Common myeloid progenitor, CD34-positive (primary cell): ENCODE results near the gene IL9.
"Not testable (repeated sequence)": the region's sequence is repeated elsewhere in the genome, so short reads cannot be mapped to it uniquely, and the experiment has no call there.

Experiments used
- CTCF ChIA-PET: fragments of 350-600 bp; sonication (Branson Sonifier 250); formaldehyde crosslinking; loops from one replicate; lab custom pipeline; 2021; ENCODE audit warnings: antibody characterized with exemption; lab: Charles Lee
- POLR2A ChIA-PET: fragments of 350-600 bp; sonication (Branson Sonifier 250); formaldehyde crosslinking; loops from one replicate; lab custom pipeline; 2021; ENCODE audit warnings: antibody characterized with exemption; lab: Charles Lee
- DNase-seq, 3 donors: peaks; one replicate each; pipeline versions ENCODE4 v3.0.0 to v3.0.0-alpha.2; 2013
- H3K27ac ChIP-seq, 2 experiments: 1 replicate in 1 of 2; 2 replicates in 1 of 2; pipeline ENCODE4 v1.7.0; 2013; ENCODE audit warnings: inconsistent platforms in 2 of 2, low read length in 2 of 2, mild to moderate bottlenecking in 2 of 2, low read depth in 1 of 2, moderate library complexity in 1 of 2; ENCODE audit not compliant: severe bottlenecking in 2 of 2, insufficient read depth in 1 of 2, poor library complexity in 1 of 2
- H3K27me3 ChIP-seq, 5 experiments: replicated peaks in 2 of 5; 1 replicate in 3 of 5; 2 replicates in 2 of 5; pipeline versions ENCODE4 v1.6.1 to v1.7.0; 2013; ENCODE audit warnings: low read length in 4 of 5, mild to moderate bottlenecking in 2 of 5, moderate library complexity in 2 of 5, inconsistent platforms in 1 of 5; ENCODE audit not compliant: insufficient read depth in 5 of 5, control insufficient read depth in 4 of 5
- H3K36me3 ChIP-seq, 4 experiments: 1 replicate in 2 of 4; 2 replicates in 2 of 4; pipeline versions ENCODE4 v1.6.1 to v1.7.0; 2013; ENCODE audit warnings: low read length in 3 of 4, control low read depth in 1 of 4, mild to moderate bottlenecking in 1 of 4; ENCODE audit not compliant: control insufficient read depth in 4 of 4, insufficient read depth in 4 of 4
- H3K4me1 ChIP-seq, 4 experiments: 1 replicate in 3 of 4; 2 replicates in 1 of 4; pipeline versions ENCODE4 v1.6.1 to v1.7.1; 2013; ENCODE audit warnings: low read length in 3 of 4, mild to moderate bottlenecking in 3 of 4, control low read depth in 1 of 4, inconsistent platforms in 1 of 4, moderate library complexity in 1 of 4; ENCODE audit not compliant: control insufficient read depth in 4 of 4, insufficient read depth in 4 of 4; ENCODE audit errors: control extremely low read depth in 1 of 4
- H3K4me3 ChIP-seq, 7 experiments: 1 replicate in 4 of 7; 2 replicates in 3 of 7; pipeline versions ENCODE4 v1.5.1 to v1.7.0; 2013; ENCODE audit warnings: mild to moderate bottlenecking in 7 of 7, low read length in 6 of 7, moderate library complexity in 6 of 7, inconsistent platforms in 2 of 7, low read depth in 2 of 7, control low read depth in 1 of 7; ENCODE audit not compliant: insufficient read depth in 4 of 7, control insufficient read depth in 1 of 7; ENCODE audit errors: extremely low read depth in 1 of 7
- H3K9me3 ChIP-seq, 5 experiments: 1 replicate in 4 of 5; 2 replicates in 1 of 5; pipeline versions ENCODE4 v1.6.1 to v1.7.1; 2013; ENCODE audit warnings: low read length in 4 of 5, mild to moderate bottlenecking in 2 of 5, inconsistent platforms in 1 of 5, low read depth in 1 of 5, moderate library complexity in 1 of 5; ENCODE audit not compliant: control insufficient read depth in 4 of 5, insufficient read depth in 2 of 5; ENCODE audit errors: control extremely low read depth in 1 of 5
- WGBS: methylation state at CpG from one replicate; pipeline ENCODE4 v1.1.5; 2013; ENCODE audit not compliant: insufficient coverage; 5-methylcytosine and 5-hydroxymethylcytosine counted together

IL9 gene

GRCh38 chr5:135864503-135865435 lies 30.9 kb downstream of the IL9 start:
- WGBS = 78% methylated on average over 3 of the region's 3 CpGs
- POLR2A ChIA-PET = no interaction called here

DNA sequence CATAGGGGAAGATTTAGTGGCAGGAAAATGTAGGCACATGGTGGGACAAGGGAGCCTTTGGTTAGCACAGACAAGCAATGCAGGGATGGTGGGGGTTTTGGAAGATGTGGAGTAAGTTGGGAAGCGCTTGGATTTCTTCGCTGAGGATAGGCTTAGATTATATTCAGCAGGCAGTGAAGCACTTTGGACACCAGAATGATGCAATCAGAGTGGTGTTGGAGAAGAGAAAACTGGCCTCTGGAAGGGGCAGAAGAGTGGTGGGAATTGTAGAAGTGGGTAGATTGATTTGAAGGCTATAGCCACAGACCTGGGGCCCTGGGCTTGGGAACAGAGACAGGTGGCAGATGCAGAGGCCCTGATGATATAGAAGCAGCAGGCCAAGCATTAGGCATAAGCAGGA lies 32.9 kb downstream of the IL9 start:
- DNase-seq = no peak
- ChIA-PET POLR2A (no interaction called here), CTCF (no interaction called here)
- peaks cover 0 to 10% (median 0%) of the 10 kb centered on the region in 5 experiments for H3K27me3 ChIP-seq
- WGBS = 100% methylated on average over 1 of the region's 2 CpGs
- no peaks in the 10 kb centered on the region for H3K4me1 ChIP-seq
- no peaks in the 10 kb centered on the region for H3K36me3 ChIP-seq
- H3K27ac ChIP-seq = no peak overlapping the region
- no peaks in the 10 kb centered on the region for H3K9me3 ChIP-seq
- no peak overlapping the region for H3K4me3 ChIP-seq

More at GRCh38 chr5:135864503-135865435, 30.9 kb downstream of the IL9 start:
- Histone ChIP-seq H3K36me3 (no peaks in the 10 kb centered on the region), H3K4me1 (no peaks in the 10 kb centered on the region), H3K27me3 (peaks cover 0 to 15% (median 4%) of the 10 kb centered on the region in 5 experiments), H3K27ac (no peak overlapping the region), H3K9me3 (no peaks in the 10 kb centered on the region), H3K4me3 (no peak overlapping the region)
- CTCF ChIA-PET = interaction anchor here (1.4 kb wide), 1 partner anchor 23 kb away, joined by 3 read pairs; no protein-coding TSS in a partner anchor
- DNase-seq = no peak

DNA sequence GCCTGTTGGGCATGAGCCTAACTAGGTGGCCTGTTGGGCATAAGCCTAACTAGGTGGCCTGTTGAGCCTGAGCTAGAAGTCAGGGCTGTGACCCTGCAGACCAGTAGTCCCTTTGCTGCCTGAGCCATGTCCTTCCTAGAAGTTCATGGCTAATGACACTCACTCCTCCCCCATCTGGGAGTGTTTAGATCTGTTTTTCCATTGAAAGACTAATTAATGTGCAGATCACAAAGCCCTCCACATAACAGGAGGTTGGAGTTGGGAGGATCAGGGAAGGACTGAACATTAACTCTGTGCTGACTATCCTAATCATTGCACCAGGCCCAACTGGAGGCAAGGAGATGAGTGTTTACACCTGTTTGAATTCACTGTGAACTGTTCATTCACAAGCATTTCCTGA lies 33.6 kb downstream of the IL9 start:
- Histone ChIP-seq H3K4me1 (no peaks in the 10 kb centered on the region), H3K27ac (no peak overlapping the region), H3K9me3 (peaks cover 0 to 2% (median 0%) of the 10 kb centered on the region in 5 experiments), H3K4me3 (no peak overlapping the region), H3K27me3 (peaks cover 0 to 10% (median 0%) of the 10 kb centered on the region in 5 experiments), H3K36me3 (no peaks in the 10 kb centered on the region)
- POLR2A ChIA-PET = no interaction called here
- CTCF ChIA-PET = no interaction called here
- no peak for DNase-seq

- ChIA-PET CTCF (no interaction called here), POLR2A (no interaction called here)
- Histone ChIP-seq H3K36me3 (no peaks in the 10 kb centered on the region), H3K9me3 (peaks cover 0 to 2% (median 0%) of the 10 kb centered on the region in 5 experiments), H3K27me3 (peaks cover 0 to 10% (median 0%) of the 10 kb centered on the region in 5 experiments), H3K4me3 (no peak overlapping the region), H3K4me1 (no peaks in the 10 kb centered on the region), H3K27ac (no peak overlapping the region)
- DNase-seq = no peak
- 80% methylated on average over 1 of the region's 1 CpG for whole genome bisulfite sequencing
These were observed 34.0 kb downstream of the IL9 start for GRCh38 chr5:135861641-135862040.

DNA sequence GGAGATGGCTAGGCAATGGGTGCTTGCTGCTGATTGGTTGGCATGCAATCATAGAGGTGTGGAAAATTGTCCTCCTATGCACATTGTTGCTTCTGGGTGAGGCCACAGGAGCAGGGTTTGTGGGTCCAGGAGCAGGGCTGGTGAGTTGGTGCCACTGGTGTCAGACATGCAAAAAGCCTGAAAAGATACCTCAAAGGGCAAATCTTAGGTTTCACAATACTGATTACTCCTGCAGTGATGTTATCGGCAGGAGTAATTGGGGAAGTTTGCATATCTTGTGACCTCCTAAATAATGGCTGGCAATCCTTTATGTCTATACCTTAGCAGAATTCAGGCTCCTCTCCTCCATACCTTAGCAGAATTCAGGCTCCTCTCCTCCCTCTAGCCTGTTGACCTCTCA lies 36.0 kb downstream of the IL9 start:
- Histone ChIP-seq H3K4me1 (no peaks in the 10 kb centered on the region), H3K27ac (no peak overlapping the region), H3K4me3 (no peak overlapping the region), H3K9me3 (peaks cover 0 to 4% (median 0%) of the 10 kb centered on the region in 5 experiments), H3K36me3 (no peaks in the 10 kb centered on the region), H3K27me3 (peaks cover 0 to 6% (median 4%) of the 10 kb centered on the region in 5 experiments)
- CTCF ChIA-PET = no interaction called here
- 88% methylated on average over 1 of the region's 1 CpG for WGBS
- POLR2A ChIA-PET = no interaction called here
- DNase-seq = no peak

DNA sequence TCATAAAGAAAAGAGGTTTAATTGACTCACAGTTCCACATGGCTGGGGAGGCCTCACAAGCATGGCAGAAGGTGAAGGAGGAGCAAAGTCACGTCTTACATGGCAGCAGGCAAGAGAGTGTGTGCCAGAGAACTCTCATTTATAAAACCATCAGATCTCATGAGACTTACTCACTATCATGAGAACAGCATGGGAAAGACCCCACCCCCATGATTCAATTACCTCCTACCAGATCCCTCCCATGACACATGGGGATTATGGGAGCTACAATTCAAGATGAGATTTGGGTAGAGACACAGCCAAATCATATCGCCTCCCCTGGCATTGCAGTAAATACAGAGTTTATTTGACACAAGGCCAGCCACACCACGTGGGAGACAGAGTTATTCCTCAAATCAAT lies 36.5 kb downstream of the IL9 start:
- WGBS = no CpG with 5 or more reads among the region's 3 CpGs
- H3K4me3 ChIP-seq, H3K27ac ChIP-seq, H3K9me3 ChIP-seq, POLR2A ChIA-PET, H3K4me1 ChIP-seq, H3K36me3 ChIP-seq, CTCF ChIA-PET, H3K27me3 ChIP-seq, DNase-seq: not testable (repeated sequence)

GRCh38 chr5:135857630-135858311 lies 37.9 kb downstream of the IL9 start:
- POLR2A ChIA-PET = no interaction called here
- H3K9me3 ChIP-seq = peaks cover 0 to 11% (median 0%) of the 10 kb centered on the region in 5 experiments
- H3K27ac ChIP-seq = no peak overlapping the region
- no peaks in the 10 kb centered on the region for H3K36me3 ChIP-seq
- peaks cover 0 to 6% (median 4%) of the 10 kb centered on the region in 5 experiments for H3K27me3 ChIP-seq
- CTCF ChIA-PET = no interaction called here
- 75% methylated on average over 2 of the region's 2 CpGs for WGBS
- no peak for DNase-seq
- no peak overlapping the region for H3K4me3 ChIP-seq
- no peaks in the 10 kb centered on the region for H3K4me1 ChIP-seq
